Ovary (tissue), 9 donors: Measurements from ENCODE around the gene ATXN7L3. TPM values are rescaled to one million over a fixed set of nuclear protein-coding genes. Genes with fewer than 3 reads are reported as not detected.

Experiments
- DNase-seq, 5 donors: peaks; one replicate each; pipeline ENCODE4 v3.0.0-alpha.2; 2019 to 2020
- H3K27ac ChIP-seq, 2 donors: fragments of 200-600 bp; one replicate each; pipeline versions ENCODE4 v1.5.1 to v1.8.0; 2019 to 2022
- H3K27me3 ChIP-seq: fragments of 200-600 bp; one replicate; pipeline ENCODE4 v1.8.0; 2022
- H3K36me3 ChIP-seq: fragments of 200-600 bp; sonication (generic); one replicate; pipeline ENCODE4 v1.5.1; 2019
- H3K4me1 ChIP-seq: one replicate; pipeline ENCODE4 v1.8.1; 2013; ENCODE audit warnings: mild to moderate bottlenecking, moderate library complexity; ENCODE audit not compliant: insufficient read depth
- H3K4me3 ChIP-seq: fragments of 200-600 bp; sonication (generic); one replicate; pipeline ENCODE4 v1.5.1; 2017
- H3K9me3 ChIP-seq, 2 donors: fragments of 200-600 bp in 1 of 2; sonication (generic) in 1 of 2; one replicate each; pipeline versions ENCODE4 v1.5.1 to v1.8.1; 2013 to 2019; ENCODE audit warnings: mild to moderate bottlenecking in 1 of 2, moderate library complexity in 1 of 2
- CTCF ChIP-seq, 3 donors: fragments of 450-650 bp in 2 of 3; fragments of 200-600 bp in 1 of 3; IDR thresholded peaks; one replicate each; pipeline versions ENCODE4 v1.5.1 to v1.8.0; 2016 to 2022; ENCODE audit warnings: antibody characterized with exemption in 3 of 3, mild to moderate bottlenecking in 1 of 3
- EP300 ChIP-seq: sonication (generic); formaldehyde crosslinking; IDR thresholded peaks from one replicate; pipeline ENCODE4 v1.6.1; 2017; ENCODE audit warnings: antibody characterized with exemption
- POLR2A ChIP-seq: fragments of 450-650 bp; IDR thresholded peaks from one replicate; pipeline ENCODE4 v1.6.1; 2017; ENCODE audit warnings: antibody characterized with exemption, mild to moderate bottlenecking, moderate library complexity
- WGBS, 3 donors: extraction: QIAGEN DNeasy Blood & Tissue Kit in 1 of 3; methylation state at CpG; one replicate each; pipeline versions ENCODE4 v1.1.5 to v1.1.7; 2013 to 2017; 5-methylcytosine and 5-hydroxymethylcytosine counted together
- intact Hi-C, 4 donors: fragments of 100-400 bp; cut with DNase I; formaldehyde crosslinking; loops; one replicate each; pipeline versions ENCODE4 v1.11.0 to v1.15.1; 2022 to 2023
- polyA plus RNA-seq, 2 donors: library from polyadenylated mRNA; stranded (reverse); fragments of 200-250 nt in 1 of 2; fragments of 350-450 nt in 1 of 2; fragmentation: Illumina TruSeq in 1 of 2; extraction: RNeasy Lipid Tissue Mini Kit (QIAGEN cat#74804) in 1 of 2; gene quantifications; one replicate each; pipeline ENCODE4 v1.2.3, GENCODE V29; 2013 to 2014
- total RNA-seq, 7 donors: library from RNA; depleted of rRNA in 2 of 7; stranded (reverse); fragments of >200 nt in 2 of 7; fragmentation: NEBNext Ultra II Directional in 3 of 7; extraction: Animal tissue kit (Norgen Biotek cat#: 25700) in 3 of 7; gene quantifications; one replicate each; pipeline versions ENCODE4 v1.1.0 to v1.2.4, GENCODE V29; 2016 to 2023
- donor health status: DM: no; HTN: no; CAD: no; lungs with moderate emphysema.
- donor health status: DM: no; HTN: no; CAD: no.
- donor health status: Bipolar disorder and iron deficiency.
- donor health status: DM: yes; HTN: yes; CAD: no.
- donor health status: DM: no; HTN: no; CAD: no.
- donor health status: DM: yes; HTN: yes; CAD: no.

The ATXN7L3 gene
- total and polyA plus RNA-seq, 9 donors, result 25.3 to 97.4 (median 54.9) TPM

DNA sequence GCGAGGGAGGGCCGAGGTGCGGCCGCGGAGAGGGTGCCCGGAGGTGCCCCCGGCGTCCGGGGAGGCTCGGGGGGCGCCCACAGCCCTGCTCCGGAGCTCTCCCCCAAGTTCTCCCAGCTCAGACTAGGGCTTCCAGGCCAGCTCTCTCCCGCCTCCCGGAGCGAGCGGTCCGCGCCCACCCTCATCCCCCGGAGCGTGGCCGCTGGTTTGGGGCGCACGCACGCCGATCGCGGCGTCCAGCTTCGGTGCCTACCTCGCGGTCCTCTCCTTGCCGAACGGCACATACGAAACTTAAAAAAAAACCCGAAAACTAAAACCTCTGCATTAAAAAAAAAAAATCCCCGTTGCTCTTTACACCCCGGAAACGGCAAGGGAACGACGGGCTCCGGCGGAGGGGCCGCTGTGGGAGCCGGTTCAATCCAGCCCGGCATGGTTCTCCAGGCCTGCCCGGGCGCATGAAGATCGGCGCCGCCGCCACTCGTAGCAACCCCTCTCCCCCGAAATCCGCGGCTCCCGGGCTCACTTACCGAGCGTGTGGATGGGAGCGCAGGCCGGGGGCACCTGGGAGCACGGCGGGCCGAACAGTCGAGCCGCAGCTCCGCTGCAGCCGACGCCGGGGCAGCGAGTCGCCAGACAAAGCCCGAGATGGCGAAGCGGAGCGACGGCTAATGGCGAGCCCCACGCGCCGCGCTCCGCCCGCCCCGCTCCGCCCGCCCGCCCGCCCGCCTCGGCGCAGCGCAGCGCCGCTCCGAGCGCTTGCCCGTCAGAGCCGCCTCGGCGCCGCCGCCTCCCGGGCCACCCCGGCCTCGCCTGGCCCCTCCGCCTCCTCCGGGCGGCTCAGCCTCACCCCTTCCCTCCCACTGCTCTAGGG, 20.8 kb upstream of the ATXN7L3 start:
- DNase-seq, result peak; percentile 48 to 74 (median 61)
- Histone ChIP-seq H3K27me3 (no peaks in the 10 kb centered on the region), H3K36me3 (no peaks in the 10 kb centered on the region), H3K4me1 (peaks cover 20% of the 10 kb centered on the region), H3K9me3 (no peaks in the 10 kb centered on the region), H3K27ac (peak overlapping the region; percentile 98 to 99), H3K4me3 (peak overlapping the region; percentile 94)
- TF ChIP-seq CTCF (IDR thresholded peaks at IDR 0.05) (no peak), POLR2A (no peak), EP300 (no peak)
- WGBS, 3 donors, result 0 to 1% (median 0%) methylated on average over 83 to 108 of the region's 108 CpGs
- intact Hi-C loops, result loop anchor here in 3 of 4 donors (2.0 to 5.0 kb wide), 3 partner anchors 87 to 107 kb away; partner anchors contain the start of genes SLC25A39 (in 2 of the 3) and RUNDC3A (in 1 of the 3)

DNA sequence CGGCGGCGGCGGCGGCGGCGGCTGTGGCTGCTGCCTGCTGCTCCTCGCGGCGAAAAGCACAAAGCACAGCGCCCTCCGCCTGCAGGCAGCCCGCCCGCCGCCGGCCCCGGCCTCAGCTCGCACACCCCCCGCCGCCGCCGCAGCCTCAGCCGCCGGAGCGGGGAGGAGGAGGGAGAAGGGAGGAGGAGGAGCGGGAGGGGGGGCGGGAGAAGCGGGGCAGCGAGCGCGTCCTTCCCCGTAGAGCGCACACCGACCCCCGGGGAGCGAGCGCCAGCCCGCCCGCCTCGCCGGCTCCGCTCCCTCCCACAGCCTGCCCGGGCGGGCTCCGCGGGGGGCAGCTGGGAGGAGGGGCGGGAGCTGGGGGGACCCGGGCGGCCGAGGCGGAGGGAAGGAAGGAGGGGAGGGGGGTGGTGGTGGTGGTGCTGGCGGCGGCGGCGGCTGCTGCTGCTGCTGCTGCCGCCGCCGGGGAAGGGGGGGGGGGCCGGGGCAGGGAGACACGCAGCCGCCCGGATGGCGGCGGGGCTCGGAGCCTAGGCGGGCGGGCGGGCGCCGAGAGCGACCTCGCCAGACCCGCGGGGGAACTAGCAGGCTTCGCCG, 20.0 kb upstream of the ATXN7L3 start, which contains the start of gene UBTF:
TSS of gene UBTF (minus strand) at position 60 of the 597 bp plus-strand sequence. CDS start 1,446 bp downstream, outside the sequence.
- Histone ChIP-seq H3K9me3 (no peaks in the 10 kb centered on the region), H3K4me3 (peak within 1 kb of the TSS; percentile 94), H3K36me3 (no peaks in the 10 kb centered on the region), H3K27ac (peak within 1 kb of the TSS; percentile 98 to 99), H3K4me1 (peaks cover 20% of the 10 kb centered on the region), H3K27me3 (no peaks in the 10 kb centered on the region)
- WGBS, 3 donors, result 0 to 1% methylated on average over 32 to 71 of the region's 76 CpGs; no CpG with 5 or more reads in 1 of the 3 donors
- peak; percentile 80 to 87 (median 82) for DNase-seq
- intact Hi-C loops, result loop anchor here (2.0 to 5.0 kb wide), 3 partner anchors 88 to 108 kb away; partner anchors contain the start of genes SLC25A39 (in 3 of the 4) and RUNDC3A (in 1 of the 4)
- TF ChIP-seq POLR2A, result no peak
- TF ChIP-seq EP300, result no peak
- TF ChIP-seq CTCF (IDR thresholded peaks at IDR 0.05), result no peak

- 0 to 1% (median 0%) methylated on average over 30 to 73 of the region's 73 CpGs for WGBS, 3 donors
- Histone ChIP-seq H3K27me3 (no peaks in the 10 kb centered on the region), H3K27ac (peak overlapping the region; percentile 98 to 99), H3K36me3 (no peaks in the 10 kb centered on the region), H3K4me1 (peaks cover 20% of the 10 kb centered on the region), H3K4me3 (peak overlapping the region; percentile 94), H3K9me3 (no peaks in the 10 kb centered on the region)
- intact Hi-C loops, result loop anchor here in 1 of 4 donors (2.0 kb wide), 1 partner anchor 106 kb away; the partner anchor contains the start of gene SLC25A39
- TF ChIP-seq POLR2A (no peak), CTCF (IDR thresholded peaks at IDR 0.05) (peak in 2 of 3 donors; percentile 79 to 84), EP300 (no peak)
- peak; percentile 69 to 87 (median 84) for DNase-seq
These were observed 19.5 kb upstream of the ATXN7L3 start for GRCh38 chr17:44219108-44219615.
